Epithelial cell of proximal tubule (primary cell): ENCODE results near the gene CSF1R. TPM values are rescaled to one million over a fixed set of nuclear protein-coding genes. Genes with fewer than 3 reads are reported as not detected.

Experiments
- DNase-seq: peaks from one replicate; pipeline ENCODE4 v3.0.0-alpha.2; 2011; ENCODE audit warnings: low read depth
- H3K4me3 ChIP-seq: 2 replicates; pipeline ENCODE4 v1.5.1; 2011; ENCODE audit warnings: low read depth, mild to moderate bottlenecking, low read length
- total RNA-seq: library from RNA; depleted of rRNA; stranded (reverse); fragments of >200 nt; gene quantifications from 2 replicates; pipeline ENCODE4 v1.2.3, GENCODE V29; 2015
- TF ChIP-seq, protein P1 (sequence below): conservative IDR thresholded peaks from 2 replicates; pipeline ENCODE4 v1.5.1; 2012; ENCODE audit warnings: low read depth, mild to moderate bottlenecking, low read length

The CSF1R gene
- total RNA-seq, 1 donor from 2014 or later = not detected

DNA sequence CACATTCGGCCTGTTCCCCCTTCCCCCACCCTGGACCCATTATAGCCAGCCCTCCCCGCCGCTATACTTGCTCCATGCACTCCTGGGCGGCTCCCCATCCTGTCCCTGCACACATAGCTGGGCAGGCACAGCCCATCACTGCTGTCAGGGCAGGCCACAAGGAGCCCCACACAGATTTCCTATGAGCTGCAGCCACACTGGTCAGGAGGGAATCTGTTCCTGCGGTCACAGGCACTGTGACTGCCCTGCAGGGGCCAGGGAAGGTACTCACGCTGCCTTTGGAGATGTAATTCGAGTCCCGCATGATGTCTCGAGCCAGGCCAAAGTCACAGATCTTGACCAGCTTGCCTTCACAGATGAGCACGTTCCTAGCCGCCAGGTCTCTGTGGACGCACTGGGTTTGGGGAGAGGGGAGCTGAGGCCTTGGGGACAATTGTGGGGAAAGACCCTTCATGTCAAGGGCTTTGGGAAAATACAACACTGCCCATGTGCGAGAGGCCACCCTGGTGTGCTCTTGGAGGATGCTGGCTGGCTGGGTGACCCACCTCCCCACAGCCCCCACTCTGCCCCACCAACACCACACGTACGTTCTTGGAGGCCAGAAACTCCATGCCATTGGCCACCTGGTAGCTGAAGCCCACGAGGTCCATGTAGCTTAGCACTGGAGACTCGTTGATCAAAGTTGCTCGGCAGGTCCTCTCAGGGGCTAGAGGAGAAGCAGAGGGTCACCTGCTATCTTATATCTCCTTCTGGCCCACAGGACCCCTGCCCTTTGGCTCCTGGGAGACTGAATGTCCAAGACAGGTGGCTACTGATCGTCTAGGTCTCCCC, 34.5 kb upstream of the CSF1R start:
- no peak for DNase-seq
- H3K4me3 ChIP-seq = no peak overlapping the region
- TF ChIP-seq, protein P1, sequence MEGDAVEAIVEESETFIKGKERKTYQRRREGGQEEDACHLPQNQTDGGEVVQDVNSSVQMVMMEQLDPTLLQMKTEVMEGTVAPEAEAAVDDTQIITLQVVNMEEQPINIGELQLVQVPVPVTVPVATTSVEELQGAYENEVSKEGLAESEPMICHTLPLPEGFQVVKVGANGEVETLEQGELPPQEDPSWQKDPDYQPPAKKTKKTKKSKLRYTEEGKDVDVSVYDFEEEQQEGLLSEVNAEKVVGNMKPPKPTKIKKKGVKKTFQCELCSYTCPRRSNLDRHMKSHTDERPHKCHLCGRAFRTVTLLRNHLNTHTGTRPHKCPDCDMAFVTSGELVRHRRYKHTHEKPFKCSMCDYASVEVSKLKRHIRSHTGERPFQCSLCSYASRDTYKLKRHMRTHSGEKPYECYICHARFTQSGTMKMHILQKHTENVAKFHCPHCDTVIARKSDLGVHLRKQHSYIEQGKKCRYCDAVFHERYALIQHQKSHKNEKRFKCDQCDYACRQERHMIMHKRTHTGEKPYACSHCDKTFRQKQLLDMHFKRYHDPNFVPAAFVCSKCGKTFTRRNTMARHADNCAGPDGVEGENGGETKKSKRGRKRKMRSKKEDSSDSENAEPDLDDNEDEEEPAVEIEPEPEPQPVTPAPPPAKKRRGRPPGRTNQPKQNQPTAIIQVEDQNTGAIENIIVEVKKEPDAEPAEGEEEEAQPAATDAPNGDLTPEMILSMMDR = no peak

DNA sequence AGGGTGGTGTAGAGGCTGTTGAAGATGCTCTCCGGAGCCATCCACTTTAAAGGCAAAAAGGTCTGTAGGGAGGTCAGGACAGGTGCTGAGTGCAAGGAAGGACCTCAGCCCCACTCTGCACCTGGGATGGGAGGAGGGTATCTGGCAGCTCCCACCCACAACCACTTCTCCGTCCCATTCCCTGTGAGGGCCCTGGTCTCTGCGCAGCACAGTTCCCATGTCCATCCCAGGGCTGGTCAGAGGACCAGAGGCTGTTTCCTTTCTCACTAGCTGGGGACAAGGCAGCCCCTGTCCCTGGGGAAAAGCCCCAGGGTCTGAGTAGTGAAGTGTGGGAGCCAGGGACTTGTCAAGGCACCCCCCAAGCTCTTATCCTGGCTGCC, 33.7 kb upstream of the CSF1R start:
- no peak for DNase-seq
- H3K4me3 ChIP-seq = no peak overlapping the region
- TF ChIP-seq, protein P1 = no peak

DNA sequence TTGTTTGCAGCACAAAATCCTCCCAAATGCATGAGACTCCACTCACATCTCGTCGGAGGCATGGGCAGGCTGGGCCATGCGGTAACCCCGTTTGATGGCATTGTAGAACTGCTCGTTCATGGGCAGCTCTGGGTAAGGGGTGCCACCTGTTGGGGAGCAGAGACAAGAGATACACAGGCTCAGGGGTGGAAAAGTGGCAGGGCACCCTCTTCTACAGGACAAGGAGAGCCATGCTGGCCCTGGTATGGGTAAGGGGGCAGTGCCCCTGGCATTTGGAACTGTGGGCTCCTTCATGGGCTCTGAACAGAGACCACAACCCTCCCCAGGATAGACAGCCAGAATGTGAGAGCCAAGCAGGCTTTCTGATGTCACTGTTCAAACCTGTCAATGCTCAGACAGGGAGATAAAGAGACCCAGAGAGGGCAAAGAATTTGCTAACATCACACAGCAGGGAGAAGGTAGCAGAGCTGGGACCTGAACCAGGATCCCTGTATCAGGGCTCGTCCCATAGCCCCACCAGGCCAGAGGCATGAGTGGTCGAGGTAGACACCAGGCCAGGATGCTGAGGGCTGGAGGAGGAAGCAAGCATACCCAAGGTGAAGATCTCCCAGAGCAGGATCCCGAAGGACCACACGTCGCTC, 33.2 kb upstream of the CSF1R start:
- DNase-seq = no peak
- TF ChIP-seq, protein P1 = peak; percentile 18
- no peak overlapping the region for H3K4me3 ChIP-seq

DNA sequence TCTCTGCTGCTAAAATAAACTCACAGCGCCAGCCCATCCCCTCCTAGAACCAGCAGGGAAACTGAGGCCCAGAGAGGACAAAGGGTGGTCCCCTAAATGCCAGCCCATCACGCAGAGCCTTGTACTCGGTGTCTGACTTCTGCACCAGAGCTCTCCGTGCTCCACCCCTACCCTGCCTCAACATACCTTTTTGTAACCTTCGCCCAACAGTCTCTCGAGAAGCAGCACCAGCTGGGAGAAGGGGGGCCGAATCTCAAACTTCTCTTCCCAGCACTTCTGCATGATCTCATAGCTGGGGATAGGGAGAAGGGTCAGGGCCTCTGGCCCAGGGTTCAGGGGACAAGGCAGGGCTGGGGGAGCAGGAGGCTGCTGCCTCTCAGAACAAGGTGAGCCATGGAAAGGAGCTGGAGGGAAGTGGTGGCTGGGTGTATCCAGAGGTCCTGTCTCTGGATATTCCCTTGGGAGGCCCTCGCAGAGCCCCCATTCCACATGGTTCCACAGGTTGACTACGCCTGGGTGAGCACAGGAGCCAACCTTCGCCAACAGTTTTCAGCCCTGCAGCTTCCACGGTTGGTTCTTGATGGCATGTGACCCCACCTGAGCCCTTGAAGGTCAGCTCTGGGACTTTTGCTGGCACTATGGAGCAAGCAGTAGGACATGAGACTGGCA, 32.3 kb upstream of the CSF1R start:
- no peak for DNase-seq
- H3K4me3 ChIP-seq = no peak overlapping the region
- TF ChIP-seq, protein P1 = no peak

DNA sequence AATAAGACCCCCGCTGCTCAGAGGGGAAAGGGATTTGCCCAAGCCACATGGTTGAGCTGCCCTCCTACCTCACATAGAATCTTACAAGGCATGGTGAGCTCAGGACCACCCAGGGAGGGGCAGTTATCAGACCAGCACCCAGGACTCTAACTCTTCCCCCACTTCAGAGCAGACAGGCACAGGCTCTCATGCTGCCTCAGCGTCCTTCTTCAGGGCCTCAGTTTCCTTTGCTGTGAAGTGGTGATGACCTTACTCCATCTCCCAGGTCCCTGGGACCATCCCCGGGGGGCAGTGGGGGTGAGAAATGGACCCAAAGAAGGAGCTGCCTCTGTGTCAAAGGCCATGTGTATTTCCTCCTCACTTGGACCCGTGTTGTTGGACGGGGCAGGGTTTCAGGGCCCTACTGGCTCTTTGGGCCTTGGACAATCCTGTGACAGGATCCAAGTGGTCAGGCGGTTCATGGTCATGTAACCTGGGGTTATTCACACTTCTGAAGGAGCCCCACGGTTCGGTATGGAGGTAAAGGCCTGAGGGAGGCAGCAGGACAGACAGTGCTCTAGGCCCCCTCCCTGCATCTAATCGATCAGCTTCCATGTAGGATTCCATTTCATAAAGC, 31.7 kb upstream of the CSF1R start:
- no peak overlapping the region for H3K4me3 ChIP-seq
- DNase-seq = no peak
- TF ChIP-seq, protein P1 = no peak

DNA sequence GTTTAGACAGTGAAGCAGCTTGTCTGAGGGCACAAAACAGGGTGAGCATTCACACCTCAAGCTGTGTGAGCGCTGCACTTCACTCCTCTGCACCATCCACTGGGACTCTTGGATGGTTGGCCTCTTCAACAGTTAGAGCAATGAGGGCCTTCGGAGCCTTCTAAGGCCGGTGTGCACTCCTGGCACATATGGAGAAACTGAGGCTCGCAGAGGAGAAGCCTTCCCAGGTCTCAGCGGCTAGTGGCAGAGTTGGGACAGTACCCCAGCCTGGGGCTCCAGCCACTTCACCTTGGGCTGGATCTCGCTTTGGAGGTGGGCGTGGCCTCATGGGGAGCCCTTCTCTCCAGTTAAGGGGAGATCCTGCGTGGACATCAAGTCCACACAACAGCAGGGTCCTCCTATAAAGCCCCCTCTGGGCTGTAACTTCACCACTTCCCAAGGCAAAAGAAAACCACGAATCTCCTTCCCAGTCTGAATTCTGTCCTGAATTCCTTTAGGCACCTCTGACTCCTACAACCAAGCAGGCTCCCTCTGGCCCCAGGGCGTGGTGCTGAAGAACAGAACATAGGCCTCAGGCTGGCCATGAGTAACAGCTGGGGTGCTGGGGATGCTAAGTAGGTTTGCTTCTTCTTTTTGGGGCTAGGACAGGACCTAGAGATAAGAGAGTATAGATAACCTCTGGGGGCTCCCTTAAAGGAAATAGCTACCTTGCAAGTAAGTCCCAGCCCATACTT, 30.5 kb upstream of the CSF1R start:
- no peak overlapping the region for H3K4me3 ChIP-seq
- TF ChIP-seq, protein P1 = no peak
- no peak for DNase-seq
